Central memory CD8-positive, alpha-beta T cell (primary cell): ENCODE results near the gene GAGE10.
A peak's percentile ranks its signal among the peaks of the same experiment; 100 is the strongest.

ENCODE experiments used
- ATAC-seq: fragments of 150-1000 bp; cut with Tn5 transposase; replicated peaks from 2 replicates; pipeline ENCODE4 v1.10.0; 2022; ENCODE audit warnings: mild to moderate bottlenecking, moderate FRiP score, moderate number of reproducible peaks; ENCODE audit not compliant: poor library complexity, severe bottlenecking; ENCODE audit errors: extremely low read depth
- DNase-seq, 2 donors: peaks; one replicate each; pipeline ENCODE4 v3.0.0; 2021; ENCODE audit warnings: low spot score in 2 of 2
- H3K27ac Mint-ChIP-seq: one replicate; pipeline ENCODE4 v1.8.0; 2022; ENCODE audit warnings: low read depth, mild to moderate bottlenecking, moderate library complexity, mixed read lengths
- H3K27me3 Mint-ChIP-seq: one replicate; pipeline ENCODE4 v1.8.0; 2022; ENCODE audit warnings: mixed read lengths
- H3K36me3 Mint-ChIP-seq: one replicate; pipeline ENCODE4 v1.8.0; 2022; ENCODE audit warnings: mild to moderate bottlenecking, moderate library complexity, mixed read lengths; ENCODE audit not compliant: insufficient read depth
- H3K4me1 Mint-ChIP-seq: one replicate; pipeline ENCODE4 v1.8.0; 2022; ENCODE audit warnings: mixed read lengths
- H3K4me3 Mint-ChIP-seq: one replicate; pipeline ENCODE4 v1.8.0; 2022; ENCODE audit warnings: mild to moderate bottlenecking, moderate library complexity, mixed read lengths
- H3K9me3 Mint-ChIP-seq: one replicate; pipeline ENCODE4 v1.8.0; 2022; ENCODE audit warnings: mixed read lengths

The GAGE10 gene

GRCh38 chrX:49303346-49303745 is at the start of gene GAGE10:
TSS of gene GAGE10 (plus strand) at chrX:49303646. CDS start at chrX:49304860, 1,214 bp downstream.
- Mint-ChIP-seq H3K27me3 (no peaks in the 10 kb centered on the region), H3K4me3 (no peak within 1 kb of the TSS), H3K4me1 (no peaks in the 10 kb centered on the region), H3K36me3 (peaks cover 2% of the 10 kb centered on the region), H3K27ac (no peak within 1 kb of the TSS), H3K9me3 (no peaks in the 10 kb centered on the region)
- ATAC-seq (no peak), DNase-seq (no peak)

- Mint-ChIP-seq H3K36me3 (peaks cover 3% of the 10 kb centered on the region), H3K27me3 (no peaks in the 10 kb centered on the region), H3K4me1 (peaks cover 13% of the 10 kb centered on the region)
Observed at GRCh38 chrX:49254639-49255038, 48.8 kb upstream of the GAGE10 start.

GRCh38 chrX:49256268-49256995 is 47.0 kb upstream of the GAGE10 start:
- H3K4me3 Mint-ChIP-seq: no peak overlapping the region
- H3K27me3 Mint-ChIP-seq: no peaks in the 10 kb centered on the region
- peak overlapping the region; percentile 59 for H3K27ac Mint-ChIP-seq
- ATAC-seq: no peak
- peaks cover 5% of the 10 kb centered on the region for H3K4me1 Mint-ChIP-seq
- no peaks in the 10 kb centered on the region for H3K9me3 Mint-ChIP-seq
- DNase-seq: no peak
- no peaks in the 10 kb centered on the region for H3K36me3 Mint-ChIP-seq

More at GRCh38 chrX:49254639-49255038, 48.8 kb upstream of the GAGE10 start:
- DNase-seq (no peak), ATAC-seq (no peak)
- Mint-ChIP-seq H3K27ac (no peak overlapping the region), H3K4me3 (no peak overlapping the region), H3K9me3 (no peaks in the 10 kb centered on the region)

DNA sequence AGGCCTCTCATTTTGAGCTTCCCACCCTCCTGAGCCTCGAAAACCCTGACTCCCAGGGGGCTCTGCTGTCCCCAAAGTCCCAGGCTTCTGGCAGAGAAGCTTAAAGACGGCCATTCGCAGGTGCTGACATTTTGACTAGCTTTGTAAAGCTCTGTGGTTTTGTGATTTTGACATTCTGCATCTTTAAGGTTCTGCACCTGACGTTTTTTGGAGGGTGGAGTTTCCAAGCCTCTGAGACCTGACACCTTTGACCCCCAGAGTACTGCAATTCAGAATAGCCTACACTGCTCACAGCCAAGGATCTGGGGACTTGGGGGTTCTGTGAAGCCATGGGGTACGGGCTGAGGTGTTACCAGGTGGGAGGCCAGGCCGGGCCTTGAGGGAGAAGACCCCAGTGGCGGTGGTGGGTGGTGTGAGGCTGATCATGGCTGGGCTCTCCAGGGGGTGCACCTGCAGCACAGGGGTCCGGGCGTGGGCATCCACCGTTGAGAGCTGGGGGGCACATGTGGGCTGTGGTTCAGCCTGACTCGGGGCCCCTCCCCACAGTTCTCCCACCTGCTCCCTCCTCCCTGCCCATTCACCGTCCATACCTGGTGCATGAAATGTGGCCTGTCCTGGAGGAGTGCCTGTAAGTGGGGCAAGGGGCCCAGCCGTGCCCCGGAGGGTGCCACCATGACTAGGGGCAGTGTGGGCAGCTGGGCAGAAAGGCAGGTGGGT is 46.2 kb upstream of the GAGE10 start:
- Mint-ChIP-seq H3K4me1 (peaks cover 11% of the 10 kb centered on the region), H3K36me3 (no peaks in the 10 kb centered on the region), H3K9me3 (no peaks in the 10 kb centered on the region), H3K27ac (peak overlapping the region; percentile 16), H3K27me3 (no peaks in the 10 kb centered on the region), H3K4me3 (peak overlapping the region; percentile 23)
- DNase-seq (no peak), ATAC-seq (no peak)

GRCh38 chrX:49257846-49258748 is 45.3 kb upstream of the GAGE10 start:
- ATAC-seq (peak; percentile 49), DNase-seq (no peak)
- H3K27ac Mint-ChIP-seq: peak overlapping the region; percentile 16
- no peaks in the 10 kb centered on the region for H3K27me3 Mint-ChIP-seq
- H3K4me1 Mint-ChIP-seq: peaks cover 12% of the 10 kb centered on the region
- H3K9me3 Mint-ChIP-seq: no peaks in the 10 kb centered on the region
- peak overlapping the region; percentile 23 for H3K4me3 Mint-ChIP-seq
- H3K36me3 Mint-ChIP-seq: no peaks in the 10 kb centered on the region

DNA sequence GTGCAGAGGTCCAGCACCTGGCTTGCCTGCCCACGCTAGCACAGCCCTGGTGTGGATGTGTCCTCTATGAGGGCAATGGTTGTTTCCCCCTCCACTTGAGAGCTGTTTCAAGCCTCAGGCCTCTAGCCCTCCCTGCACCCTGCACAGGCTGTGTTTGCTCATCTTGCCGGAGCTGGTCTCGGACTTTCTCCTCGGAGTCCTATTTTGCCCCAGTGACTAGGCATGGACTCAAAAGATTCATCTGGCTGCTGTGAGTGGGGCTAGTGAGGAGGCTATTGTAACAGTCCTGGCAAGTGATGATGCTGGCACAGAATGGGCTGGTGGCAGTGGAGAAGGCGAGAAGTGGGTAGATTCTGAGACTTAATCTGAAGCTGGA is 44.7 kb upstream of the GAGE10 start:
- no peak for DNase-seq
- H3K9me3 Mint-ChIP-seq: no peaks in the 10 kb centered on the region
- no peak for ATAC-seq
- peak overlapping the region; percentile 19 for H3K4me3 Mint-ChIP-seq
- H3K36me3 Mint-ChIP-seq: no peaks in the 10 kb centered on the region
- H3K27ac Mint-ChIP-seq: peak overlapping the region; percentile 62
- peaks cover 12% of the 10 kb centered on the region for H3K4me1 Mint-ChIP-seq
- H3K27me3 Mint-ChIP-seq: no peaks in the 10 kb centered on the region

- Mint-ChIP-seq H3K4me1 (peaks cover 17% of the 10 kb centered on the region), H3K4me3 (no peak overlapping the region), H3K9me3 (no peaks in the 10 kb centered on the region), H3K27me3 (no peaks in the 10 kb centered on the region), H3K27ac (no peak overlapping the region), H3K36me3 (no peaks in the 10 kb centered on the region)
- ATAC-seq (no peak), DNase-seq (no peak)
Observed at GRCh38 chrX:49260221-49260985, 43.0 kb upstream of the GAGE10 start.

GRCh38 chrX:49262603-49263002 is 40.8 kb upstream of the GAGE10 start:
- Mint-ChIP-seq H3K36me3 (no peaks in the 10 kb centered on the region), H3K4me3 (no peak overlapping the region), H3K4me1 (peaks cover 17% of the 10 kb centered on the region), H3K9me3 (no peaks in the 10 kb centered on the region), H3K27me3 (no peaks in the 10 kb centered on the region), H3K27ac (no peak overlapping the region)
- no peak for DNase-seq
- ATAC-seq: no peak

DNA sequence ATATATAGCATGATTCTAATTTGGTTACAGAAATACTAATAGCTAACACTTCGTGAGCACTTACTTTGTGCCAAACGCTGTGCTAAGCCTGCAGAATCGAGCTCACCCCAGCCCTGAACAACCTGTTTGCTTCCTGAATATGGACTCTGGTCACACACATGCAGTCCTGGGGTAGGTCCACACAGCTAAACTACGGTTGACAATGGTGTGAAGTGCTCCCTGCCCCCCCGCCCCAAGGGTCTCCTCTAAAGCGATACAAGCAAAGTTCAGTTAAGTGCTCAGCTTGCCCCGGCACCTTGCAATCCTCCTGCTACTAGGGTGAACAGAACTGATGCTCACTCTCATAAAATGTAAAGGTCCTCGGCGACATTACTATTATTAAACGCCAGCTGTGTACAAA is 39.8 kb upstream of the GAGE10 start:
- Mint-ChIP-seq H3K9me3 (no peaks in the 10 kb centered on the region), H3K4me1 (peaks cover 18% of the 10 kb centered on the region), H3K27ac (peak overlapping the region; percentile 78), H3K4me3 (peak overlapping the region; percentile 68), H3K36me3 (peaks cover 3% of the 10 kb centered on the region), H3K27me3 (no peaks in the 10 kb centered on the region)
- no peak for DNase-seq
- no peak for ATAC-seq

DNA sequence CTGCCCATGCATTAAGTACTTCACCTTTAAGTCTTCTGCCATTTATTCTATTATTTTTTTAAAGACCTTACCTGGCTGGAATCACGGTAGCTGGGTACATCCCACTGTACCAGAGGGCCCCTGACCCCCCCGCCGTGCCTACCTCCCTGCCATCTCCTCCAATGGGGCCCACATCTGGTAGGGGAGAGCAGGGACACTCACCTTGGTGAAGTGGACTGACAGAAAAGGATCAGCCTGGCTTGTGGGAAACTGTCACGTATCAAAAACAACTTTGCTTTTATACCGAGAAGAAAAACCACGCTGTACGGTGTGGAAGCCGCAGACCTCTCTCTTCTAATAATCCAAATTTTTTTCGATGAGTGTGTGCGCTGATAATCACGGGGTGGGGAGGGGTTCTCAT is 39.0 kb upstream of the GAGE10 start, which contains the start of gene FOXP3:
FOXP3 (minus strand) TSS at position 251 of the 400 bp plus-strand sequence. CDS start 6,205 bp downstream, outside the sequence.
- H3K27me3 Mint-ChIP-seq: no peaks in the 10 kb centered on the region
- H3K27ac Mint-ChIP-seq: peak within 1 kb of the TSS; percentile 78
- no peaks in the 10 kb centered on the region for H3K9me3 Mint-ChIP-seq
- no peak for ATAC-seq
- peaks cover 9% of the 10 kb centered on the region for H3K36me3 Mint-ChIP-seq
- H3K4me1 Mint-ChIP-seq: peaks cover 24% of the 10 kb centered on the region
- no peak for DNase-seq
- H3K4me3 Mint-ChIP-seq: peak within 1 kb of the TSS; percentile 68

GRCh38 chrX:49266523-49267445 is 36.7 kb upstream of the GAGE10 start:
- no peak for DNase-seq
- peak overlapping the region; percentile 53 for H3K4me3 Mint-ChIP-seq
- peaks cover 15% of the 10 kb centered on the region for H3K36me3 Mint-ChIP-seq
- H3K27ac Mint-ChIP-seq: peak overlapping the region; percentile 61
- no peaks in the 10 kb centered on the region for H3K27me3 Mint-ChIP-seq
- H3K4me1 Mint-ChIP-seq: peaks cover 30% of the 10 kb centered on the region
- no peaks in the 10 kb centered on the region for H3K9me3 Mint-ChIP-seq
- no peak for ATAC-seq
